ENCODE results near the gene SHISA8. TPM values are rescaled to one million over a fixed set of nuclear protein-coding genes. Genes with fewer than 3 reads are reported as not detected.
A peak's percentile ranks its signal among the peaks of the same experiment; 100 is the strongest.

SHISA8 gene
- total and polyA plus RNA-seq, 10 donors, result 0.51 to 5.9 (median 3.0) TPM

DNA sequence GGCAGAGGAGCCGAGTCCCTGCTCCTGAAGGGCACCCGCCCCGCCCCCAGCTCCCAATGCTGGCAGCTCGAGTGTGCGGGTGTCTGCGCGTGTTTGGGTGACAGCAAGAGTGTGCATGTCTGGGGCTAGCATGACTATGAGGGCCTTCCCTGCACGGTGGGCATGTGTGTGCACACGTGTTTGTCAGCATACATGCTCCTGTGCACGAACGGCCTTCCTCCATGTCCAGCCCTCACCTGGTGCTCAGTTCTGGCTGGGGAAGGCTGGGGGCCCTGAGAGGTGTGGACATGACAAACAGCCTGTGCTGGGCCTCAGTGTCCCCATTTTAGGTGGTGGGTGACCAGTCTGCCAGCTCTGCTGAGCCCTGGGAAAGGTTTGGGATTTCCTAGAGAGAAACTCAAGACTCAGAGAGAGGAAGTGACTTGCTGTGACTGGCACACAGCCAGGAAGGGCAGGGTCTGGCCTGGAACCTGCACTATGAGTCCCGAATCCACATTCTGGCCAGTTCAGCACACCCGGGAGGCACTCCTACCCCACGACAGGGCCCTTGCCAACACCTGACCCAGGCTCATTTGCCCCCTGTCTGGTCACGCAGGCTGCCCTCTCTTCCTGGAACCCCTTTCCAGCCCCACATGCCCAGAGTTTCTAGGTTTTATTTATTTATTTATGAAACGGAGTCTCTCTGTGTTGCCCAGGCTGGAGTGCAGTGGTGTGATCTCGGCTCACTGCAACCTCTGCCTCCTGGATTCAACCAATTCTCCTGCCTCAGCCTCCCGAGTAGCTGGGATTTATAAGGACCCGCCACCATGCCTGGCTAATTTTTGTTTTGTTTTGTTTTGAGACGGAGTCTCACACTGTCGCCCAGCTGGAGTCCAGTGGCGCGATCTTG lies 3.3 kb upstream of the SHISA8 start:
- peaks cover 0 to 75% (median 35%) of the 10 kb centered on the region in 7 donors for H3K27me3 ChIP-seq (replicated peaks in 1 of 7)
- peaks cover 0 to 5% (median 0%) of the 10 kb centered on the region in 6 donors for H3K36me3 ChIP-seq
- peak overlapping the region in 1 of 8 donors; percentile 70 for H3K4me3 ChIP-seq
- WGBS, 5 donors, result 50 to 66% (median 58%) methylated on average over 18 to 23 of the region's 23 CpGs
- DNase-seq, result peak; percentile 88
- H3K4me1 ChIP-seq, result peaks cover 26 to 96% (median 74%) of the 10 kb centered on the region in 6 donors
- TF ChIP-seq, protein P1, sequence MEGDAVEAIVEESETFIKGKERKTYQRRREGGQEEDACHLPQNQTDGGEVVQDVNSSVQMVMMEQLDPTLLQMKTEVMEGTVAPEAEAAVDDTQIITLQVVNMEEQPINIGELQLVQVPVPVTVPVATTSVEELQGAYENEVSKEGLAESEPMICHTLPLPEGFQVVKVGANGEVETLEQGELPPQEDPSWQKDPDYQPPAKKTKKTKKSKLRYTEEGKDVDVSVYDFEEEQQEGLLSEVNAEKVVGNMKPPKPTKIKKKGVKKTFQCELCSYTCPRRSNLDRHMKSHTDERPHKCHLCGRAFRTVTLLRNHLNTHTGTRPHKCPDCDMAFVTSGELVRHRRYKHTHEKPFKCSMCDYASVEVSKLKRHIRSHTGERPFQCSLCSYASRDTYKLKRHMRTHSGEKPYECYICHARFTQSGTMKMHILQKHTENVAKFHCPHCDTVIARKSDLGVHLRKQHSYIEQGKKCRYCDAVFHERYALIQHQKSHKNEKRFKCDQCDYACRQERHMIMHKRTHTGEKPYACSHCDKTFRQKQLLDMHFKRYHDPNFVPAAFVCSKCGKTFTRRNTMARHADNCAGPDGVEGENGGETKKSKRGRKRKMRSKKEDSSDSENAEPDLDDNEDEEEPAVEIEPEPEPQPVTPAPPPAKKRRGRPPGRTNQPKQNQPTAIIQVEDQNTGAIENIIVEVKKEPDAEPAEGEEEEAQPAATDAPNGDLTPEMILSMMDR (IDR thresholded peaks at IDR 0.05 in 8 of 11, conservative IDR thresholded peaks at IDR 0.05 in 3 of 11), result no peak
- peak; percentile 78 to 86 (median 79) for TF ChIP-seq POLR2AphosphoS5 (IDR thresholded peaks at IDR 0.05)
- intact Hi-C loops (cut with DNase I; ENCODE audit: low total_unique reads), result no loop called here
- peak overlapping the region in 5 of 8 donors; percentile 87 to 99 (median 93) for H3K27ac ChIP-seq
- no peaks in the 10 kb centered on the region for H3K9me3 ChIP-seq

DNA sequence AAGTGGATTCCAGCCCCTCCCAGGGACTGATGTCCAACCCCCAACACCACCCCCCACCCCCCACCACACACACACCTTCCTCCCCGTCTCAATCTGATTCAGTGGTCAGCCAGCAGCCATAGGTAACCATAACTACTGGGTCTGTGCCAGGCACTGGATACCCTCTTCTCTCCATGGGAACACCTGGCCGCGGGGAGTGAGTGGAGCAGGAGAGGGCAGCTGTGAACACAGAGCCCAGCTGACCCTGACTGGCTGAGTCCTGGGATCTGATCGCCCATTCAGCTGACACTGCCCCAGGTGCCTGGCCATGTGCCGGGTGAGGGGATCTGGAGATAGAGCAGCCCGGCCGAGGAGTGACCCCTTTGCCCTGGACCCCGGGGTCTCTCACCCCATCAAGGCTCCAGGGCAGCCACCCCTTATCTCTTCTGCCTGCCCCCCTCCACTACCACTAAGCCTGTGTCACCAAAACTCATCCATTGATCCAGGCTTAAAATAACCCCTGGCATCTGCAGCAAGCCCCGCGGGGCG lies 2.6 kb upstream of the SHISA8 start:
- Histone ChIP-seq H3K4me3 (no peak overlapping the region), H3K27ac (peak overlapping the region in 1 of 8 donors; percentile 99), H3K4me1 (peaks cover 26 to 95% (median 69%) of the 10 kb centered on the region in 6 donors), H3K9me3 (no peaks in the 10 kb centered on the region), H3K36me3 (no peaks in the 10 kb centered on the region), H3K27me3 (replicated peaks in 1 of 7) (peaks cover 0 to 82% (median 42%) of the 10 kb centered on the region in 7 donors)
- 68 to 81% (median 75%) methylated on average over 9 to 11 of the region's 11 CpGs for WGBS, 5 donors
- intact Hi-C loops (cut with DNase I; ENCODE audit: low total_unique reads), result no loop called here
- DNase-seq, result peak; percentile 80
- TF ChIP-seq, protein P1 (IDR thresholded peaks at IDR 0.05 in 8 of 11, conservative IDR thresholded peaks at IDR 0.05 in 3 of 11), result no peak
- TF ChIP-seq POLR2AphosphoS5 (IDR thresholded peaks at IDR 0.05), result no peak
- no peak for TF ChIP-seq POLR2A (IDR thresholded peaks at IDR 0.05)

- WGBS, 5 donors, result 66 to 76% (median 75%) methylated on average over 10 of the region's 10 CpGs
- intact Hi-C loops (cut with DNase I; ENCODE audit: low total_unique reads), result no loop called here
- no peaks in the 10 kb centered on the region for H3K36me3 ChIP-seq
- no peak overlapping the region for H3K4me3 ChIP-seq
- no peaks in the 10 kb centered on the region for H3K9me3 ChIP-seq
- H3K27me3 ChIP-seq (replicated peaks in 1 of 7), result peaks cover 4 to 88% (median 48%) of the 10 kb centered on the region in 7 donors
- DNase-seq, result peak; percentile 68
- TF ChIP-seq POLR2A (IDR thresholded peaks at IDR 0.05) (no peak), POLR2AphosphoS5 (IDR thresholded peaks at IDR 0.05) (no peak)
- TF ChIP-seq, protein P1 (IDR thresholded peaks at IDR 0.05 in 8 of 11, conservative IDR thresholded peaks at IDR 0.05 in 3 of 11), result no peak
- no peak overlapping the region for H3K27ac ChIP-seq
- peaks cover 26 to 95% (median 65%) of the 10 kb centered on the region in 6 donors for H3K4me1 ChIP-seq
Observed at GRCh38 chr22:41916745-41917358, 2.0 kb upstream of the SHISA8 start.

All from spleen (tissue), 11 donors.